HG03565 (cell line): ENCODE data around the gene CGREF1.
"Not testable (repeated sequence)": the region's sequence is repeated elsewhere in the genome, so short reads cannot be mapped to it uniquely, and the experiment has no call there.

Experiments
- ATAC-seq: cut with Tn5 transposase; IDR thresholded peaks from one replicate; pipeline ENCODE4 v1.9.1; 2021; ENCODE audit warnings: mild to moderate bottlenecking, moderate library complexity; ENCODE audit not compliant: unreplicated experiment

The CGREF1 gene

DNA sequence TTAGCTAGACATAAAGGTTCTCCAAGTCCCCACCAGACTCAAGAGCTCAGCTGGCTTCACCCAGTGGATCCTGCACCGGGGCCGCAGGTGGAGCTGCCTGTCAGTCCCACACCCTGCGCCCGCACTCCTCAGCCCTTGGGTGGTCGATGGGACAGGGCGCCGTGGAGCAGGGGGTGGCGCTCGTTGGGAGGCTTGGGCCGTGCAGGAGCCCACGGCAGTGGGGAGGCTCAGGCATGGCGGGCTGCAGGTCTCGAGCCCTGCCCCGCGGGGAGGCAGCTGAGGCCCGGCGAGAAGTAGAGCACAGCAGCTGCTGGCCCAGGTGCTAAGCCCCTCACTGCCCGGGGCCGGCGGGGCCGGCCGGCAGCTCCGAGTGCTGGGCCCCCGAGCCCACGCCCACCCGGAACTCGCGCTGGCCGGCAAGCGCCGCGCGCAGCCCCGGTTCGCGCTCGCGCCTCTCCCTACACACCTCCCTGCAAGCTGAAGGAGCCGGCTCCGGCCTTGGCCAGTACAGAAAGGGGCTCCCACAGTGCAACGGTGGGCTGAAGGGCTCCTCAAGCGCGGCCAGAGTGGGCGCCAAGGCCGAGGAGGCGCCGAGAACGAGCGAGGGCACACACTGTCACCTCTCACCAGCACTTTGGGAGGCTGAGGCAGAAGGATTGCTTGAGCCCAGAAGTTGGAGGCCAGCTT, 7.4 kb downstream of the CGREF1 start:
- ATAC-seq, result not testable (repeated sequence)

DNA sequence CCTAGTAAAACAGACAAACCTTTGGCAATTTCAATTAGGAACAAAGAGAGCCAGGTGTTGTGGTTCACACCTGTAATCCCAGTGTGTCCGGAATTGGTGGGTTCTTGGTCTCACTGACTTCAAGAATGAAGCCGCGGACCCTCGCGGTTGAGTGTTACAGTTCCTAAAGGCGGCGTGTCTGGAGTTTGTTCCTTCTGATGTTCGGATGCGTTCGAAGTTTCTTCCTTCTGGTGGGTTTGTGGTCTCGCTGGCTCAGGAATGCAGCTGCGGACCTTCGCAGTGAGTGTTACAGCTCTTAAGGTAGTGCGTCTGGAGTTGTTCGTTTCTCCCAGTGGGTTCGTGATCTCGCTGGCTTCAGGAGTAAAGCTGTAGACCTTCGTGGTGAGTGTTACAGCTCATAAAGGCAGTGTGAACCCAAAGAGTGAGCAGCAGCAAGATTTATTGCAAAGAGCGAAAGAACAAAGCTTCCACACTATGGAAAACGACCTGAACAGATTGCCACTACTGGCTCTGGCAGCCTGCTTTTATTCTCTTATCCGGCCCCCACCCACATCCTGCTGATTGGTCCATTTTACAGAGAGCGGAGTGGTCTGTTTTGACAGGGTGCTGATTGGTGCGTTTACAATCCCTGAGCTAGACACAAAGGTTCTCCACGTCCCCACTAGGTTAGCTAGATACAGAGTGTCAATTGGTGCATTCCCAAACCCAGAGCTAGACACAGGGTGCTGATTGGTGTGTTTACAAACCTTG, 8.2 kb downstream of the CGREF1 start:
- ATAC-seq, result not testable (repeated sequence)

DNA sequence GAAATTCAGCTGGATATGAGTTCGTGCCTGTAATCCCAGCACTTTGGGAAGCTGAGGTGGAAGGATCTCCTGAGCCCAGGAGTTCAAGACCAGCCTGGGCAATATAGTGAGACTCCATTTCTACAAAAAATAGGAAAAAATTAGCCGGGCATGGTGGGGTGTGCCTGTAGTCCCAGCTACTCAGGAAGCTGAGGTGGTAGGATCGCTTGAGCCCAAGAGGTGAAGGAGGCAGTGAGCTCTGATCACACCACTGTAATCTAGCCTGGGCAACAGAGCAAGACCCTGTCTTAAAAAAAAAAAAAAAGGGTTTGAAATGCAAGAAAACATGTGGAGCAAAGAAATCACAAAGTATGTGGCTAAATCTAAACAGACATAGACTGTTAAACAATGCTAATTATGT, 9.8 kb downstream of the CGREF1 start:
- ATAC-seq, result no peak

DNA sequence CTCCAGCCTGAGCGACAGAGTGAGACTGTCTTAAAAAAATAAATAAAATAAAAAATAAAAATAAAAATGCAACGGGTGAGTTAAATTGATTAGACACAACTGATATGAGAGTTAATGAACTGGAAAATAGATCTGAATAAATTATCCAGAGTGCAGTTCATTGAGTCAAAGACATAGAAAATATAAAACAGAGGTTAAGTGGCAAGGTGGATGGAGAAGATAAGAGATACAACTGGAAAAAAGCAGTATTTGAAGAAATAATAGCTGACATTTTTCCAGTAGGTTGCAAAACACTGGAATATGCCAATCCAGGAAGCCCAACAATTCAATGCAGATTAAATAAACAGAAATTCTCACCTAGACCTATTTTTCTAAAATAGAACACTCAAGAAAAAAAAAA, 10.7 kb downstream of the CGREF1 start:
- ATAC-seq, result no peak

DNA sequence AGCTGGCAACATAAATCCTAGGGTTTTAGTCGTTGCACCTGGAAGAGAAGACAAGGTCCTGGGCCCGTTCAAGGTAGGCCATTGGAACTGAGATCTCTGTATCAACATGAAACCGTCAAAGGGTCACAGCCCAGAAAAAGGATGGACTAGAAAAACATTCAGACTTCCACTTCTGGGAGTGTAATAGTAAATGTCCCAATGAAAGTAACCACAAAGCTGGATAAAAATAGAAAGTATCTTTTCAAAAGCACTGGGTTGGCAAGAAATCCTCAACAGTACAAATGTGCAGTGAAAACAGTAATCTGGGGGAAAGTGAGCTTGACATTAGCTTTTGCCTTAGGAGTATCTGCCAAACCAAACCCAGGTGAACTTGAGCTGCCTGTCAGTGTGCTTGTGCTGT, 12.9 kb downstream of the CGREF1 start:
- ATAC-seq, result no peak

DNA sequence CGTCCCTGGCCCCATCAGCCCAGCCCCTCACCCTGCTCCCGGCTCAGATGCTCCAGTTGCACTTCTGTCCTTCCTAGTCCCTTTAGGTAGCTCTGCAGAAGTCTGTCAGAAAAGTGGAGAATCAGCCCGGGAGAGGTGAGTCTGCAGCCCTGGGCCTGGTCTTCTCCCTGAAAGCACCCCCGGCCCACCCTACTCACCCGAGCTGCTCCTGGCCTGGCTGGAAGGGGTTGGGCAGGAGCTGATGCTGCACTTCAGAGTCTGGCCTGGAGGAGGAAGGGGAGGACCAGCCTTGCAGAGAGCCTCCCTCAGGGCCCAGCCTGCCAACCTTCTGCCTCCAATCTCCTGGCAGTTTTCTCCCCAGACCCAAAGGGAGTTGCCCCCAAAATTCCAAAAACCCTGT, 16.6 kb downstream of the CGREF1 start:
- ATAC-seq, result no peak

DNA sequence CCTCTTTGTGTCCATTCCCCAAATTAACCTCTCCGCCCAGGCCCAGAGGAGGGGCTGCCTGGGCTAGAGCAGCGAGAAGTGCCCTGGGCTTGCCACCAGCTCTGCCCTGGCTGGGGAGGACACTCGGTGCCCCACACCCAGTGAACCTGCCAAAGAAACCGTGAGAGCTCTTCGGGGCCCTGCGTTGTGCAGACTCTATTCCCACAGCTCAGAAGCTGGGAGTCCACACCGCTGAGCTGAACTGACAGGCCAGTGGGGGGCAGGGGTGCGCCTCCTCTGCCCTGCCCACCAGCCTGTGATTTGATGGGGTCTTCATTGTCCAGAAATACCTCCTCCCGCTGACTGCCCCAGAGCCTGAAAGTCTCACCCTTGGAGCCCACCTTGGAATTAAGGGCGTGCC, 18.9 kb downstream of the CGREF1 start:
- no peak for ATAC-seq

DNA sequence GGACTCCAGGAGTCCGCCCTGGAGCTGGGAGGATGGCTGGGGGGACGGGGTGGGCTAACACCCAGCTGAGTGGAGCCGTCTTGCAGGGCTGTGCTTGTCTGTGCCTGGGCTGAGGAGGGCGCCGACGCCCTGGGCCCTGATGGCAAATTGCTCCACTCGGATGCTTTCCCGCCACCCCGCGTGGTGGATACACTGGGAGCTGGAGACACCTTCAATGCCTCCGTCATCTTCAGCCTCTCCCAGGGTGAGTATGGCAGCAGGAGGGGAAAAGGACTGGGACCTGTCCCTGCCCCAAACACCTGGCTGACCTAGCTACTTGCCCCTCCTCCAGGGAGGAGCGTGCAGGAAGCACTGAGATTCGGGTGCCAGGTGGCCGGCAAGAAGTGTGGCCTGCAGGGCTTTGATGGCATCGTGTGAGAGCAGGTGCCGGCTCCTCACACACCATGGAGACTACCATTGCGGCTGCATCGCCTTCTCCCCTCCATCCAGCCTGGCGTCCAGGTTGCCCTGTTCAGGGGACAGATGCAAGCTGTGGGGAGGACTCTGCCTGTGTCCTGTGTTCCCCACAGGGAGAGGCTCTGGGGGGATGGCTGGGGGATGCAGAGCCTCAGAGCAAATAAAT, 19.5 kb downstream of the CGREF1 start:
- ATAC-seq, result no peak

DNA sequence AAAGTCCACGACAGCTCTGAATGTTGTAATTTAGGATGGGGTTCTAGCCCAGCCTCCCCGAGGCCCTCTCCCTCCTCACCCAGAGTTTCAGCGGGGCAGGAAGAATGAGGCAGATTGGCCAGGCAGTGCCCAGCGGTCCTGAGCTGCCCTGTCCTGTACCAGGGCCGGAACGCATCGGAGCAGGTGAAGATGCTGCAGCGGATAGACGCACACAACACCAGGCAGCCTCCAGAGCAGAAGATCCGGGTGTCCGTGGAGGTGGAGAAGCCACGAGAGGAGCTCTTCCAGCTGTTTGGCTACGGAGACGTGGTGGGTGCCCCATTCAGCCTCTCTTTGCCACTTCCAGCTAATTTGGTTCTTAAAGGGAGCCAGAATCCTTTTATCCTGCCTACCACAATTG, 21.6 kb downstream of the CGREF1 start:
- no peak for ATAC-seq

DNA sequence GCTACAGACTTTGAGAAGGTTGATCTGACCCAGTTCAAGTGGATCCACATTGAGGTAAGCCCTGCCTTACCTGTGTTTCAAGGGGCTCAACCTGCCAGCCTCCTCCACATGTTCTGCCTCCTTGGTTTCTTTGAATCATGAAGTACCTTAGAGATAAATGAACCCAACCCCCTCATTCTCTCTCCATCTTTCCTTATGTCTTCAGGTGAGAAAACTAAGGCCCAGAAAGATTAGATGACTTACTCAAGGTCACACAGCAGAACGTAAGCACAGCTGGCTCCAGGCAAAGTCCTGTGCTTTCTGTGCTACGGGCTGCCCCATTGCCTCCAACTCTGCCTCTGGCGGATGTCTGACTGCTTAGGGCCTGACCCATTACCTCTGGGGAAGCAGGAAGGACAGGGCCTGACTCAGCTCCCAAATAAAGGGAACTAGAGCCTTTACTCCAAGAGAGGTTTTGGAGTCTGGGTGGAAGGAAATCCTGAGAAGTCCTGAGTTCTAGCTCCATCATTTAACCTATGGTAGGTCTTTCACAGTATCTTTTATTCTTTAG, 22.1 kb downstream of the CGREF1 start:
- ATAC-seq, result no peak

DNA sequence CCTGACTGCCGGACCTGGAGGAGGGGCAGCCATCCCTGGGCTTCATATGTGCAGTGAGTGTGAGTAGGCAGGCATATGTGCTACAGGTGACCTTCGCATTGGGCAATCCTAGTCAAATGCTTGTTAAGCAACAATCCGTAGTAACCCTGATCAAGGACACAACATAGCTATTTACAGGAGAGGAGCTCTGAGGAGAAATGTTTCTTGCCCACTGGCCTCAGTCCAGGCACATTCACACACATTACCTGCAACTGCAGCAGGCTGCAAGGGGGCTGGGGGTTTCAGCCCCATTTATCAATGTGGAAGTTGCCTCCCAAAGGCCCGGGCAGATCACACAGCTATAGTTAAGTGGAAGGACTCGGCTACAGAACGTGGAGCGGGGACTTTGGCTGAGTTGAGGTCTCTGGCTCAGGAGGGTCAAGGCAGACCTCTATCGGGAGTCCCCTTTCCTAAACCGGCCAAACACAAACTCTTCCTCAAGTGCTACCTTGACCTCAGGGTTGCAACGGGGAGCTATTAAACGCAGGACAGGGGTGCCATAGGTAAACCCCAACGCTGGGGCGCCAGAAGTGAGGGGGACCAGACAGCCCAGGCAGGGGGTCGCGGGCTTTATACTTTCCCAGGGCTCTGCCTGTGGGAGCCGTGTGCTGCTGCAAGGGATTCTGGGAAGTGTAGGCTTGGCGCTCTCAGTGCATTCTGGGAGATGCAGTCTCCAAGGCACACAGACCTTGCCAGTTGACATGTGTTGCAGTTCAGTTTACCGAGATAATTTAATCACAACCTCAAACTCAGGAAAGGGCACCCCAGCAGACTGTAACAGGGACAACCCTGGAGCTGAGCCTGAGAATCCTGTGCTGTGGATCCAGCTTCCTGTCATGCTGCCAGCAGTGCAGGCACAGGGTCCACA, 22.9 kb downstream of the CGREF1 start:
- ATAC-seq, result no peak

DNA sequence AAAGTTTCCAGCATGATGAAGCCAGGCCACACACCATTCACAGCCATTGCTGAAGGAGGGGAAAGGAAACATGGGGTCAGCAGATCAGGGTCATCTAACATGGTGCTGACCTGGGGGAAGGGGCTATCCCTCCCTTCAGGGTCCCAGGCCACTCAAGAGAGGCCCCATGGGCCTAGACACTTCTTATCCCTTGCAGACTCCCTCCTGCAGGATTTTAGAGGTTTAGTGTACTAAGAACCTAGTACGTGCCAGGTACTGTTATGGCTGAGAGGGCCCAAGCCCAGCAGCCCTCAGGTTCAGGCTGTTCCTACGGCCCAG, 23.5 kb downstream of the CGREF1 start:
- ATAC-seq, result no peak

DNA sequence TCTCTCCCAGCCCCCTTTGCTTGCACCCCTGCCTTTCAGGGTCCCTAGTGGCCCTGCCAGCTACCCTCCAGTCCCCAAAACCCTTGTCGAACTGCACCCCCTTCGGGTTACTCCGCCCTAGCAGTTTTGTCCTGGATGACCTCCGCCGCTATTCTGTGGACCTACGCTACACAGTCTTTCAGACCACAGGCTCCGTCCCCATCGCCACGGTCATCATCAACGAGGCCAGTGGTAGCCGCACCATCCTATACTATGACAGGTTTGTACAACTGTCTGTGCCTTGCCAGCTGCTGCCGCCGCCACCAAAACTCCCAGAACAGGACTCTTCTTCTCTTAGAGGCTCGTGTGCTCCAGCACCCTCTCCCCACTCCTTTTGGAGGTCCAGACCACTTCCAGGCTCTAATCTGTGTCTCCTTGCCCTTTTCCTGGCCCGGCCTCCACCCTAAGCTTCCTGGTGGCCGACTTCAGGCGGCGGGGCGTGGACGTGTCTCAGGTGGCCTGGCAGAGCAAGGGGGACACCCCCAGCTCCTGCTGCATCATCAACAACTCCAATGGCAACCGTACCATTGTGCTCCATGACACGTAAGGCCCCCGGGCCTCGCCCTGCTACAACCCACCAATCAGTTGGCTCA, 24.5 kb downstream of the CGREF1 start:
- ATAC-seq, result no peak

DNA sequence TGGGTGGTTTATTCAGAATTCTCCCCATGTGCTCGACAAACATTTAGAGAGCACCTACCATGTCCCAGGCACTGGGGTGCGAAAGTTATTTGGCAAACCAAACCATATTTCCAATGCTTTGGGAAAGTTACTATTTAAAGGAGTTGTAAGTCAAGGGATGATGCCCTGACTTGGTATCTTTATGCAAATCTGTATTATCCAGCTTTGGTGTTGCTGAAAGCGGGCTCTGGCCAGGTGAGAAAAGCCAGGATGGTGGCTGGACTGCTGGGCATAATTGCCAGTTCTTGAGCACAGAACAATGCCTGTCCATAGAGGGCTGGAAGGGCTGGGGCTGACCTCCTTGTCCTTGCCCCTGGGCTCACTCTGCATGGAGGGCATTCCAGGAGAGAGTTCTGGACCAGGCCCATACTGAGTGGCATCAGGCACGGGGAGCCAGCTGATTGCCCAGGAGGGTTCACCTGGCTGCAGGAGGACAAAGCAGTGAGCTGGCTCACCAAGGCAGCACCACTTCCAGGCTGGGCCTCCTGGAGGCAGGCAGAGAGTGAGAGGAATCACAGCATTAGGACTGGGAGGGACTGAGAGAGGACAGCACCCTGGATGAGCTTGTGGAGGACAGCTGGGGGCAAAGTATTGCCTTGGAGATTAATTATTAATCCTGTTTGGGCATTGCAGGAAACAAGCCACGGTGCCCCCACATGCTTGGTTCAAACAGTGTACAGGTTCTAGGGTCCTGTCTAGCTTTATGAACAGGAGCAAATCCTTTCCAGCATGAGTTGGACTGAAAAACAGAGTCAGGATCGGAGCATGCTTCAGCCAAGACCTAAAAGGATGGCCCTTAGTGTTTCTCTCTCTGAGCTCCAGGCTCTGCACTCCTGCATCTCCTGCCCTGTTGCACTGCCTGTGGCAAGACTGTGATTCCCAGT, 25.2 kb downstream of the CGREF1 start:
- ATAC-seq, result no peak

DNA sequence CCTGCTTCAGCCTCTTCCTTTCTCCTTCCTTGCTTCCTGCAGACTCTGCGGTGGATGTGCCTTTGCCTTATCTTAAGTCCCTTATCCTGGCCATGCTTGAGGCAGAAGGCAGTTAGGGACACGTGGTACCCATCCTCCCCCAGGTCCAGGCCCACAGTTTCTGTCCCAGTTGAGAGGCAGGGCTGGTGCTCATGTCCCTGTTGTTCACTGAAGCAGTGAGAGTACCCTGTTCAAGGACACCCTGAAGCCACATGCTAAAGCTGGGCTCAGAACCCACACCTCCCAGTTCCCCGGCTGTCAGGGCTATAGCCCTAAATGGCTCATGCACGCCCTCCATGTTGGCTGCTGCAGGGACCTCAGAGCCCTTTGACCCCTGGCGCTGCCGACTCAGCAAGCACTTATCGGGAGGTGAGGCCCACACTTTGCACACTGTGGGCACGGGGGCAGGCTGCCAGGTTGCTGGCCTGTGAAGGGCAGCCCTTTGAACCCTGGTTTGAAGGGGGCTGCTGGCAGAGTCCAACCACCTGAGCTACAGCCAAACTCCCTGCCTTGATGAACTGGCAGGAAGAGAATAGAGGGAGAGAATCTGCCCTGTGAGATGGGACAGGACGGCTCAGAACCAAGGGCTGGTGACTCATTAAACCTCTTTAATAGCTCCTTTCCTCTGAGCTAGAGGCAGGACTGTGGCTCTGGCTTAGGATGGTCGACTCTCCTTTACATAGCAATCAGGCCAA, 26.1 kb downstream of the CGREF1 start:
- no peak for ATAC-seq

DNA sequence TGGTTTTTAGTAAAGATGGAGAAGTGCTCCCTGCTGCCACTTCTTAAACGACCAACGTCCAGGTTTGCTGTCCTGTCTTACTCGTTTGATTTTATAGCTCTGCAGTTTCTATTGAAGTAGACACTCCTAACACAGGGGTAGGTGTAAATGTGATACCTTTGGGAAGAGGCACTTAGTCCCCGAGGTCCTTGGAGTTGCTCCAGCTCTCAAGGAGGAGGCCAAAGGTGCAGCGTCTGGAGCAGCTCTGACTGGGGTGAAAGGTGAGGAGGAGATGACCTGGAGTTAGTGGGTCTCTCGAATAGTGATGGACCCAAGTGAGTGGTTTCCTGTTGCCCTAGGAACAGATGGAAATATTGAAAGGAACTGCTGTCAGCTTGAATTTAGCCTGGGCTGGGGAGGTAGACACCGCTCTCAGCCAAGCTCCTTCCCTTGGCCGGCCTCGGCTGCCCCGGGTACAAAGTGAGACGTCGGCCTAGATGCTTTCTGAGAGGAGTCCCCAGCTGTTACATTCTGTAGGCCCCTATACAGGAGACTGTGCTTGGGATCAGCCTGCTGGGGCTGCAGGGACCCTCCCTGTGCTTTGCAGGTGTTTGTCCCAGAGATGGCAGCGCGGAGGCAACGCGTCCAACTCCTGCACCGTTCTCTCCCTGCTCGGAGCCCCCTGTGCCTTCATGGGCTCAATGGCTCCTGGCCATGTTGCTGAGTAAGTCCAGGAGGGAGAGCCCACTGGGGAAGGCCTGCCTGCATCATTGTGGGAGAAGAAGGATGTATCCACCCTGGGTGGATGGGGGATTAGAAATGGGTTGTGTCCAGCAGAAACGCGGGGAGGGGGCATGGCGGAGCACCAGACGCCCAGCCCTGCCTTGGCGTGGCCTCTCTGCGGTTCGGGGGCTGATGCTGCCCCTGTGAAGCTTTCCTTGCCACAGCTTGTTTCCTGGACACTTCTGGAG, 26.9 kb downstream of the CGREF1 start:
- ATAC-seq, result no peak

DNA sequence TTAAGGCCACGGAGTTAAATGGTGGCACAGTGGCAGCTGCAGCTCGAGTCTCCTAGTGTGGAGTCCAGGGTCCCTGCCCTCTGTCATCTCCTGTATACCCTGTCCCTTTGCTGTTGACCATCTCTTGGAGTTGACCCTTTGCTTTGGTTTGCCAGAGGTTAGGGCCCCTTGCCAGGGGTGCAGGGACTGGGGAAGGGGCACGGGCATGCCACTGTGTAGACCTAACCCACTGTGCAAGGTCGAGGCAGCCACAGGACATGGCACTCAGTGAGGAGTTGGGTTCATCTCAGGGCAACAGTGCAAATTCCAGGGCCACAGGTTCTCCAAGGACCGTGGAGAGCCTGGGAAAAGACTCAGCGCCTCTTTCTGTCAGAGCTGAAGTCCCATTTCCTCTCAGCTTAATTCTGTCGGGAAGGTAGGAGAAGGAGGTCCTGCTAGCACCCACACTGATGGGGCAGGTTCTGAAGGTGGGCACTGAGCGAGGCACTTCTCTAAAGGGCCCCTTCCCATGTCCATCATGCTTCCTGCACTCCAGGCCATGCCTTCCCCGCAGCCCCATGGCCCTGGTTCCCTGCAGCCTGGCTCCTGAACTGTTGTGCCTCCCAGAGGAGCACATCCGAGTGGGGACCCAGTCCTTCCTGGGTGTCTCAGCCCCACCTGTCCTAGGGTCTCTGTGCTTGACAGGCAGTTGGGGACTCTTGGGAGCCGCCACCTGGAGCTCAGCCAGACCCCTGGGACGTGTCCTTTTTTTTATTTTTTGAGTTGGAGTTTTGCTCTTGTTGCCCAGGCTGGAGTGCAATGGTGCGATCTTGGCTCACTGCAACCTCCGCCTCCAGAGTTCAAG, 29.6 kb downstream of the CGREF1 start:
- ATAC-seq, result no peak
